Activated T-helper 1 cell treated with anti-CD3 and anti-CD28 coated beads, Interleukin-12 subunit alpha, Interleukin-12 subunit beta, Interleukin-2, Interleukin-4 antibody, amounts not matched to agents 30 ng/mL and 10 ng/mL and 1 ng/mL, durations not matched to agents 14 hours and 24 hours and 36 hours (primary cell): Measurements from ENCODE around the gene ODAD4. TPM values are rescaled to one million over a fixed set of nuclear protein-coding genes. Genes with fewer than 3 reads are reported as not detected.

Source experiments
- DNase-seq: peaks from one replicate; pipeline ENCODE4 v3.0.0; 2021; ENCODE audit warnings: low spot score
- H3K27ac Mint-ChIP-seq: one replicate; pipeline ENCODE4 v1.8.0; 2021; ENCODE audit warnings: mild to moderate bottlenecking, mixed read lengths
- H3K27me3 Mint-ChIP-seq: one replicate; pipeline ENCODE4 v1.8.0; 2022; ENCODE audit warnings: mild to moderate bottlenecking, moderate library complexity, mixed read lengths; ENCODE audit not compliant: insufficient read depth
- H3K36me3 Mint-ChIP-seq: one replicate; pipeline ENCODE4 v1.8.0; 2021; ENCODE audit warnings: low read depth, mixed read lengths
- H3K4me1 Mint-ChIP-seq: one replicate; pipeline ENCODE4 v1.8.0; 2021; ENCODE audit warnings: low read depth, mixed read lengths
- H3K4me3 Mint-ChIP-seq: one replicate; pipeline ENCODE4 v1.8.0; 2021; ENCODE audit warnings: mild to moderate bottlenecking, moderate library complexity, mixed read lengths
- H3K9me3 Mint-ChIP-seq: one replicate; pipeline ENCODE4 v1.8.0; 2021; ENCODE audit warnings: mixed read lengths
- intact Hi-C: fragments of 100-400 bp; cut with micrococcal nuclease; formaldehyde crosslinking; loops from one replicate; pipeline ENCODE4 v1.15.1; 2024
- total RNA-seq: library from RNA; stranded (reverse); gene quantifications from 2 replicates; pipeline ENCODE4 v1.2.3, GENCODE V29; 2022

Gene ODAD4
- total RNA-seq, 1 donor from 2014 or later: 0.39 TPM

DNA sequence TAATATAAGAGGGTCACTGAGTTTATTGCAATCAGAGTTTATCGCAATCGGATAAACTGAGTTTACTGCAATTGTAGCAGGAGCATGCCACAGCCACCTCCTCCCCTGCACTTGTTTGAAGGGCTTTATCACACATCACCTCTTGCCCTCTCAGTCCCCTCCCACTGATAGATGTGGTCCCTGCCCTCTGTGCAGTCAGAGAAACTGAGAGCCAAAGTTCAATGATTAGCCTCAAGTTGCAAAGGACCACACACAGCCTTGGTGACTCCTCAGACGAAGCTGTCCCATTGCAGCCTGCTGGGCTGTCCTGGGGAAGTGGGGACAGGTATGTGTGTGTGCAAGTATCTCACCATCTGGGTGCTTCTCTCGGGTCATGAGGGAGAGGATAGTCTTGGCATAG is 25.2 kb upstream of the ODAD4 start:
- Mint-ChIP-seq H3K9me3 (no peaks in the 10 kb centered on the region), H3K36me3 (peaks cover 48% of the 10 kb centered on the region), H3K4me1 (no peaks in the 10 kb centered on the region), H3K27ac (no peak overlapping the region), H3K4me3 (no peak overlapping the region), H3K27me3 (no peaks in the 10 kb centered on the region)
- intact Hi-C loops: no loop called here
- DNase-seq: no peak

DNA sequence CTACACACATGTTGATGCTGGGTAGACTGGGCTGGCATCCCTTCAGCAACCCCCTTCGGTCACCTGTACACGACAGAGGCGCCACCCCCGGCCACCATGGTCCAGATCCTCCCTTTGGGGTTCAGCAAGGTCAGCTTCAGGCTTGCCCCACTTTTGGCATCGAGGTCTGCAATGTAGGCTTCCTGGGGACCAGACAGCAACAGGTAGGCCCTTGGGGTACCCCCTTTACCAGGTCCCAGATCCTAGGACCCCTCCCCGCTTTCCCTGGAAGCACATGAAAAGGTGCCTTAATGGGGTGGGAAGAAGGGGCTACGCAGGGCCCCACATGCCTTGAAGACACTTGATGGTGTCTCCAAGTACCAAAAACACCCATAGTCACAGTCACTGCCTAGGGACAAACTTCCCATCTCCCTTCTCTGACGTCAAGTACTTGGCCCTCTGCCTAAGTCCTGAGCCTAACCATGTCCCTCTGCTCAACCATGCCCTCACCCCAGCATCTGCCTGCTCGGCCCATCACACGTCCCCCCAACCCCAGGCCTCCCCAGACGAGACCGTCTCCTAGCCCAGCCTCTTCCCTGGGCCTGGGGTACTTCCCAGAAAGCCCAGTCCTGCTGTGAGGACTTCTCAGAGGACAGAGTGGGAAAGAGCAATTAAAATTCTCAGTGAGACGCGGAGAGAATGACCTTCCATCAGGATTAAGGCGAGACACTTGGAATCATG is 23.8 kb upstream of the ODAD4 start:
- H3K36me3 Mint-ChIP-seq: peaks cover 55% of the 10 kb centered on the region
- H3K27me3 Mint-ChIP-seq: no peaks in the 10 kb centered on the region
- H3K4me1 Mint-ChIP-seq: no peaks in the 10 kb centered on the region
- intact Hi-C loops: no loop called here
- no peak for DNase-seq
- H3K27ac Mint-ChIP-seq: peak overlapping the region; percentile 16
- H3K4me3 Mint-ChIP-seq: no peak overlapping the region
- no peaks in the 10 kb centered on the region for H3K9me3 Mint-ChIP-seq

DNA sequence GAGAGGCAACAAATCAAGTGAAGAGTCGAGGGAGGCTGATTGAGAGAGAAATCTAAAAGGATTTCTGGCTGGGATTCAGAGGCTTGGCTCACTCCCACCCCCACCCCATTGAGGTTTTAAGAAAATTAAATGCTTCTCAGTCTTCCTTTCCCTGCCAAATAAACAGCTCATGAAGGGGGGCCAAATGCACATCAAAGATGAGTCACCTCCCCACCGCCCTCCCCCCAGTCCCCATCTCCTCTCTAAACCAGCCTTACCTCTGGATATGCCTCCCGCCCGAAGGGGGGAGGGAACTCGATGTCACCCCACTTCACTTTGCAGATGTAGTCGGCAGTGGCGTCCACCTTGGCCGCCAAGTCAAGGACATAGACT is 23.2 kb upstream of the ODAD4 start:
- peaks cover 50% of the 10 kb centered on the region for H3K36me3 Mint-ChIP-seq

DNA sequence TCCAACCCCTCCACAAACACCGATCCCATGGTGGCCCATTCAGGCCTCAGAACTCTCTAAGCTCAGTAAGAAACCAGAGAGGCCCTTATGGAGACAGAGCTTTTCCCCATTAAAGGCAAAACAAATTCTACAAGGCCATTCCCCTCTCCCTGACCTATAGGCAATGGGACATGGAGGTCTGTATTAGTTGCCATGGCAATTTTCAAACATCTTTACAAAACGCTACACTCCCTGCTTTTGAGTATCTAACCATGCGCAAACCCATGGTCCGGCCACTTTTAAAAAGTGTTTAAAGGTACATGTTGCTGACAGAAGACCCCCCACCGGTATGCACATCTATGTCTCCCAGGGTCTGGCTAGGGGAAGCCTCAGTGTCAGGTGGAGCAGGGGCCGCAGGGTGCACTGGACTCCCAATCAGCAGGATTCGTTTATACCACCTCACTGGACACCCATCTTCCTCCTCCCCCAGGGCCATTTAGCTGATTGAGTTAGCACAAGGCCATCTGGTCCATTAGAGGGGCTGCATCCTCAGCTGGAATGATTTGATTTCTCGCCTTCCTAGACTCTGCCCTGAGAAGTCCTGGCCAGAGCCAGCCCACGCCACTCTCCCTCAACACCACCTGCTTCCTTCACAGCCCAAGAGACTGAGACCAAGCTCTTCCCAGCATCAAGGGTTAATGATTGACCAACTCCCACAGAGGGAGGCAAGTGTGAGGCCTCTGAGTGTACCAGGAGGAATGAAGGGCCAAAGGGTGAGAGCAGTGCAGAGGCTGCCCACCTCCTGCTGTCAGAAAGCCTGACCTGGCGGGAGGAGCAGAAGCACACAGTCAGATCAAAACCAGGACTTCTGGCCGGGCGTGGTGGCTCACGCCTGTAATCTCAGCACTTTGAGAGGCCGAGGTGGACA is 22.5 kb upstream of the ODAD4 start:
- Mint-ChIP-seq H3K27ac (peak overlapping the region; percentile 58), H3K4me3 (no peak overlapping the region), H3K27me3 (no peaks in the 10 kb centered on the region), H3K4me1 (no peaks in the 10 kb centered on the region), H3K36me3 (peaks cover 56% of the 10 kb centered on the region), H3K9me3 (no peaks in the 10 kb centered on the region)
- no peak for DNase-seq
- intact Hi-C loops: no loop called here

More for the DNA sequence above, 23.2 kb upstream of the ODAD4 start:
- H3K4me1 Mint-ChIP-seq: no peaks in the 10 kb centered on the region
- H3K27me3 Mint-ChIP-seq: no peaks in the 10 kb centered on the region
- H3K27ac Mint-ChIP-seq: no peak overlapping the region
- intact Hi-C loops: no loop called here
- no peak for DNase-seq
- no peak overlapping the region for H3K4me3 Mint-ChIP-seq
- H3K9me3 Mint-ChIP-seq: no peaks in the 10 kb centered on the region

DNA sequence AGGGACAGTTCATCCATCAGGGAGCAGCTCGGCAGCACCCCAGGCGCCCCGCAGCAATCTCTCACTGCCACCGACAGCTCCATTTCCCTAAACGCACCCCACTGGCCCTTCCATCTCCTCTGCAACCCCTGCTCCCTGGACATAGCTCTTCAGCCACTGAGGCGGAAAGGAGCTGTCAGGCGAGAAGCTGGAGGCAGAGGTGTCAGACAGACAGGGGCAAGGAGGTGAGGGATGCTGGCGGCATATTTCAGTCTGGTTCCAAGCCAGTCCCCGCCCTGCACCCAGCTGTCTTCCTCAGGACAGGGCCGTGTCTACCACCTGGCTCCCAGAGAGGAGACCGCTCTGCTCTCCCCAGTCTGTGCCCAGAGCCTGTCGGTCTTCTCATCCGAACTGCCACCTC is 21.3 kb upstream of the ODAD4 start:
- Mint-ChIP-seq H3K27me3 (no peaks in the 10 kb centered on the region), H3K27ac (no peak overlapping the region), H3K36me3 (peaks cover 60% of the 10 kb centered on the region), H3K4me3 (no peak overlapping the region), H3K4me1 (peaks cover 4% of the 10 kb centered on the region), H3K9me3 (no peaks in the 10 kb centered on the region)
- intact Hi-C loops: no loop called here
- no peak for DNase-seq

DNA sequence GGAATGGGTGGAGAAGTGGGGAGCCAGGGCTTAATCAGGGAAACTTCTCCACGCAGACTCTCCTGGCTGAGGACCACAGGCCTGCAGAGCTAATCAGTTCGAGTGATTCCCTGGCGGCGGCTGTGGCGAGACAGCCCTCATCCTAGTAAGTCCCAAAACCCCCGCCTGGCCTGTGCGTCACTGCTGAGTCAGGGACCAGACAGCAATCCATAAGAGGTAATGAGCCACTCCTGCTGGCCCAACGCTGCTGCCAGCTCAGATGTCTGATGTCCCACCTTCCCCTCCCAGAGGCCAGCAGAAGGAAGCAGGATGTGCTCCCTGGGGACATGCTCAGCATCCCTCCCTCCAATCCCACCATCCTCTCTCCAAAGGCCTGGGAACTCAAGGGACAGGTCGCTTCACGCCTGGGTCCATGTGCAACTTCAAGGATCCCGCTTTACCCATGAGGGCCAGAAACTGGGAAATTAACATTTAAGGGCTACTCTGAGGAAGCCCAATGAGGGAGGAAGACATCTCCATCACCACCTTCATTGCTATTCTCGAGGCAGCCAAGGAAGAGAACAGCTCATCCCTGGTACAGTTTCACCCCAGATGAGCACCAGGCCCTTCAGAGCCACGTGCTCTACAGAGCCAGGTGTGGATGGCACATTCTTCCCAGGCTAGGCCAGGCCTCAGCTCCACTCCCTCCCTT is 19.6 kb upstream of the ODAD4 start:
- intact Hi-C loops: no loop called here
- Mint-ChIP-seq H3K27me3 (no peaks in the 10 kb centered on the region), H3K4me3 (no peak overlapping the region), H3K27ac (no peak overlapping the region), H3K9me3 (no peaks in the 10 kb centered on the region), H3K4me1 (peaks cover 19% of the 10 kb centered on the region), H3K36me3 (peaks cover 56% of the 10 kb centered on the region)
- no peak for DNase-seq

DNA sequence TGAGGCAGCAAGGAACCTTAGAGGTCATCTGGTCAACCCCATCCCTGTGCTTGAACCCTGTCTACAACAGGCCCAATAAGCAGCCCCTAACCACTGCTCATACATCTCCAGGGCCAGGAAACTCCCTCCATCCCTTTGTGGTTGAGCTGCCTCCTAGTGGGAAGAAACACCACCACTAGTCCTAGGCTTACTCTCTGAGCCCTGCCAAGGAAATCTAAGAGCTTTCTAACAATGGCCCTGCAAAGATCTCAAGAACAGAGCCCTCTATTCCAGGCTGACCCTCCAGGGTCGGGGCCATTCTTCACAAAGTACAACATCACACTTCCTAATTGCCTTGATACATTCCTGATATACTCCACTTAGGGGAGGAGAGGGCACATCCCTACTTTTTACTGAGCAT is 17.5 kb upstream of the ODAD4 start:
- Mint-ChIP-seq H3K9me3 (no peaks in the 10 kb centered on the region), H3K36me3 (peaks cover 46% of the 10 kb centered on the region), H3K4me3 (no peak overlapping the region), H3K27ac (peak overlapping the region; percentile 9), H3K27me3 (no peaks in the 10 kb centered on the region), H3K4me1 (peaks cover 32% of the 10 kb centered on the region)
- intact Hi-C loops: no loop called here
- no peak for DNase-seq

DNA sequence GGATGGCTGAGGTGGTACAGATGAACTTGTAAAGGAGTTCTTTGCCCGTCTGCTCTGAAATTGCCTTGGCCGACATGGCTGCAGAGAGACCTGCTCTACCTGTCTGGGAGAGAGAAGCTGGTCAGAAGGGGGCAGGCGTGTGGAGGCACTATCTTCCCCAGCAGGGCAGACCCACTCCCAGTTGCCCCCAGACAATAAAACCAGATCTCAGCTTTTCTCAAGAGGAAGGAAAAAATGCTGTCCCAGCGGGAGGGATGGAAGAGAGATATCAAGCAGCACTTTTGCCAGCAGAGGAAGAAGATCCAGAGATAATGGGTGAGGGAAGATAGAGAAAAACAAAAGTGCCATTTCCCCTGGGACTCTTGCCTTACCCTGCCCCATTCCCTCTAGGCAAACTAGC is 16.6 kb upstream of the ODAD4 start:
- H3K4me1 Mint-ChIP-seq: peaks cover 32% of the 10 kb centered on the region
- no peak overlapping the region for H3K4me3 Mint-ChIP-seq
- no peaks in the 10 kb centered on the region for H3K9me3 Mint-ChIP-seq
- no peak for DNase-seq
- H3K36me3 Mint-ChIP-seq: peaks cover 42% of the 10 kb centered on the region
- intact Hi-C loops: no loop called here
- no peaks in the 10 kb centered on the region for H3K27me3 Mint-ChIP-seq
- H3K27ac Mint-ChIP-seq: no peak overlapping the region

DNA sequence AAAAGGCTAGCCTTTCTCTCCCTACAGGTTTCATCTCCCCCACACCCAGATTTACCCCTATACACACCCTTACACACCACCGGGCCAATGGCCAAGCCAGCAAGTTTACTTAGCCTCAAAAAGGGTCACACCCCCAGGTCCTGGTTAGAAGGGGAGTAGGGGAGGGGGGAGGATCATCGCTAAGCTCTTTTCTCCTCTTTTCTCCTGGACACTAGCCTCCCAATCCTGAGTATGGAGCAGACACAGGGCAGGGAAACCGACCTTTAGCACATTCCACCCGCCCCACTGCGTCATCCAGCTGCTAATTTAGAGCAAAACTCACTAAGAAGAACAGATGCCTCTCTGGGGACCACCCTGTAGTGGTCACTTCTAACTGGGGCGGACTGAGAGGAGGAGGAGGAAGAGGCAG is 16.1 kb upstream of the ODAD4 start:
- intact Hi-C loops: no loop called here
- no peak for DNase-seq
- Mint-ChIP-seq H3K36me3 (peaks cover 41% of the 10 kb centered on the region), H3K27ac (no peak overlapping the region), H3K4me3 (no peak overlapping the region), H3K27me3 (no peaks in the 10 kb centered on the region), H3K9me3 (no peaks in the 10 kb centered on the region), H3K4me1 (peaks cover 32% of the 10 kb centered on the region)

DNA sequence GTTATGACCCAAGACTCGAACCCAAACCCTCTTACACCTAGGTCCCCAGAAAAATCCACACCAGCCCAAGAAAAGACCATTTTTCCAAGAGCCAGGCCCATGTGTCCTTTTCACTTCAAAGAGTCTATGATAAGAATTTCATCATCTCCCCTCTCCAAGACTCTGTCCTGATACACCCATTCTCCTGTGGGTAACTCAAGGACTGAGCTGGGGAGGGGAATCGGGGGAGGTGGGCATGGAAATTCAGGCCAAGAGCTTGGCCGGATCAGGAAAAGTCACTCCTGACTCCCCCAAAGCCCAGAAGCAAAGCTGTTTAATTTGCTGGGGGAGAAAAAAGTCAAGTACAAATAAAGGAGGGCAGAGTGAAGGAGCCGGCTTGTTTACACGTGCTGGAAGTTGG is 15.4 kb upstream of the ODAD4 start:
- intact Hi-C loops: loop anchor here (5.0 kb wide), 1 partner anchor 372 kb away; the partner anchor contains the start of gene STAT5A
- Mint-ChIP-seq H3K27ac (no peak overlapping the region), H3K27me3 (no peaks in the 10 kb centered on the region), H3K9me3 (no peaks in the 10 kb centered on the region), H3K4me1 (peaks cover 32% of the 10 kb centered on the region), H3K36me3 (peaks cover 34% of the 10 kb centered on the region), H3K4me3 (no peak overlapping the region)
- DNase-seq: no peak

DNA sequence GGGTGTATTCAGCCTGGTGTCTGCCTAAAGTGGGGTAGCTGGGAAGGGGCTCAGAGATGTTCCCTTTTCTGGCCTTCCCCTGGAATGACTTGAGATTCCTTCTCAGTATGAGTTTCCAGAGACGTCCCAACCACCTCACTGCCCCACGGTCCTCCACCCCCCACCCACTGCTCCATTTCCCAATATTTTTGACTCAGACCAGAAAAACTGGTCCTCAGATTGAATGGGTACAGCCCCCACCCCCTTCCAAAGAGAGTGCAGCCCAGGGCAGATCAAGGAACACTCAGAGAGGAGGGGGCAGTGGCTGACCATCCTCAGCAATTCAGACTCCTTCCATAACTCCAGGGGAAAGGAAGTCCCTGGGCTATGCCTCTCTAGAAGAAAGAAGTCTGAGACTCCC is 14.9 kb upstream of the ODAD4 start:
- Mint-ChIP-seq H3K36me3 (peaks cover 29% of the 10 kb centered on the region), H3K9me3 (no peaks in the 10 kb centered on the region), H3K4me3 (peak overlapping the region; percentile 71), H3K27me3 (no peaks in the 10 kb centered on the region), H3K4me1 (peaks cover 32% of the 10 kb centered on the region), H3K27ac (no peak overlapping the region)
- no peak for DNase-seq
- intact Hi-C loops: loop anchor here (5.0 kb wide), 1 partner anchor 372 kb away; the partner anchor contains the start of gene STAT5A

DNA sequence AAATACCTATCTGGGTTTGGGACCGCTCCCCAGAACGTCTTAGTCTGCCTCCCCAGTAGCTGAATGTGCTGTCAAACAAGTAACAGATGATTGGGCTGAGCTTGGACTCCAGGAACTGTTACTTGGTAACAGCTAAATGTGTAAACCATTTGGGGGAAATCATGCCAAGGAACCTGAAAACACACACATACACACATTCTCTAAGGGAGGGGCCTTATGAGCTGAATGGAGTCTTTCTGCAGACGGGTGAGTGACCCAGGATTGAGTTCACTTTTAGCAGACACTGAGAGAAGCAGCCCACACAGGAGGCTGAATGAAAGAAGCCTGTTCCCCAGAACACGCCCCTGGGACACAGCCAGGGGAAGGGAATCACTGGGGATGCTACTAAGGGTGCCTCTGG is 13.2 kb upstream of the ODAD4 start:
- H3K27me3 Mint-ChIP-seq: no peaks in the 10 kb centered on the region
- intact Hi-C loops: loop anchor here (5.0 kb wide), 1 partner anchor 370 kb away; the partner anchor contains the start of gene STAT5A
- H3K27ac Mint-ChIP-seq: peak overlapping the region; percentile 71

More for the DNA sequence above, 13.2 kb upstream of the ODAD4 start:
- no peaks in the 10 kb centered on the region for H3K9me3 Mint-ChIP-seq
- H3K4me3 Mint-ChIP-seq: peak overlapping the region; percentile 95
- H3K4me1 Mint-ChIP-seq: peaks cover 32% of the 10 kb centered on the region
- DNase-seq: no peak
- peaks cover 20% of the 10 kb centered on the region for H3K36me3 Mint-ChIP-seq
